CD4-positive, alpha-beta T cell (primary cell): ENCODE measurements around the gene LINGO1. TPM values are rescaled to one million over a fixed set of nuclear protein-coding genes. Genes with fewer than 3 reads are reported as not detected.

ENCODE experiments used
- ATAC-seq: fragments of 200-7000 bp; cut with Tn5 transposase; one replicate; pipeline ENCODE4 v1.10.0; 2022; ENCODE audit warnings: mild to moderate bottlenecking; ENCODE audit not compliant: poor library complexity
- CTCF ChIA-PET: fragments of 350-600 bp; sonication (Branson Sonifier 250); formaldehyde crosslinking; loops from one replicate; lab custom pipeline; 2021; ENCODE audit warnings: antibody characterized with exemption, inconsistent platforms; lab: Charles Lee
- POLR2A ChIA-PET: fragments of 350-600 bp; sonication (Branson Sonifier 250); formaldehyde crosslinking; loops from one replicate; lab custom pipeline; 2021; ENCODE audit warnings: antibody characterized with exemption, inconsistent platforms; lab: Charles Lee
- DNase-seq, 14 experiments: peaks; one replicate each; pipeline ENCODE4 v3.0.0-alpha.2; 2013 to 2020; ENCODE audit warnings: mixed read lengths in 2 of 14
- H3K27ac ChIP-seq, 2 donors: one replicate each; pipeline versions ENCODE4 v1.5.1 to v1.7.0; 2013; ENCODE audit warnings: low read length in 2 of 2, low read depth in 1 of 2, mild to moderate bottlenecking in 1 of 2
- H3K27me3 ChIP-seq, 2 experiments: 1 replicate in 1 of 2; 2 replicates in 1 of 2; pipeline versions ENCODE4 v1.6.1 to v1.7.0; 2013; ENCODE audit warnings: low read length in 2 of 2, control low read depth in 1 of 2, mild to moderate bottlenecking in 1 of 2, moderate library complexity in 1 of 2; ENCODE audit not compliant: insufficient read depth in 2 of 2, control insufficient read depth in 1 of 2
- H3K36me3 ChIP-seq: one replicate; pipeline ENCODE4 v1.6.1; 2013; ENCODE audit warnings: low read length, control low read depth; ENCODE audit not compliant: insufficient read depth
- H3K4me1 ChIP-seq: one replicate; pipeline ENCODE4 v1.6.1; 2013; ENCODE audit warnings: low read length, control low read depth; ENCODE audit not compliant: insufficient read depth
- H3K4me3 ChIP-seq: one replicate; pipeline ENCODE4 v1.5.1; 2013; ENCODE audit warnings: mild to moderate bottlenecking, low read length, moderate library complexity
- H3K9me3 ChIP-seq, 2 experiments: 1 replicate in 1 of 2; 2 replicates in 1 of 2; pipeline versions ENCODE4 v1.6.1 to v1.7.0; 2013; ENCODE audit warnings: low read length in 2 of 2, mild to moderate bottlenecking in 2 of 2, control low read depth in 1 of 2, moderate library complexity in 1 of 2; ENCODE audit not compliant: control insufficient read depth in 1 of 2, insufficient read depth in 1 of 2
- H3K27ac Mint-ChIP-seq: one replicate; pipeline ENCODE4 v1.8.0; 2020; ENCODE audit warnings: mixed read lengths
- H3K27me3 Mint-ChIP-seq: one replicate; pipeline ENCODE4 v1.8.0; 2021; ENCODE audit warnings: mixed read lengths
- H3K36me3 Mint-ChIP-seq: one replicate; pipeline ENCODE4 v1.8.0; 2021; ENCODE audit warnings: low read depth, mixed read lengths
- H3K4me1 Mint-ChIP-seq: one replicate; pipeline ENCODE4 v1.8.0; 2021; ENCODE audit warnings: low read depth, mixed read lengths
- H3K4me3 Mint-ChIP-seq: one replicate; pipeline ENCODE4 v1.8.0; 2020; ENCODE audit warnings: mild to moderate bottlenecking, mixed read lengths
- H3K9me3 Mint-ChIP-seq: one replicate; pipeline ENCODE4 v1.8.0; 2020; ENCODE audit warnings: mixed read lengths
- CTCF ChIP-seq: fragments of 200-600 bp; IDR thresholded peaks from one replicate; pipeline ENCODE4 v1.8.0; 2022; ENCODE audit warnings: antibody characterized with exemption, mild to moderate bottlenecking
- intact Hi-C, 2 experiments: fragments of 100-400 bp; cut with DNase I in 1 of 2; cut with micrococcal nuclease in 1 of 2; formaldehyde crosslinking; loops; one replicate each; pipeline versions ENCODE4 v1.15.1 to v1.9.0; 2023 to 2025; cut with DNase I, micrococcal nuclease
- total RNA-seq, 174 experiments: library from RNA in 2 of 174; stranded (reverse) in 2 of 174; gene quantifications; one replicate each; pipeline ENCODE4 v1.2.3 and lab custom pipeline; 2021 to 2026

Gene LINGO1
- total RNA-seq, 2 experiments from 2014 or later = not detected

GRCh38 chr15:77621847-77622208 is 10.9 kb downstream of the LINGO1 start:
- ATAC-seq (no peak), DNase-seq (no peak)
- POLR2A ChIA-PET = no interaction called here
- H3K27me3 ChIP-seq = no peaks in the 10 kb centered on the region
- H3K27ac ChIP-seq = no peak overlapping the region
- no peak overlapping the region for H3K4me3 ChIP-seq
- CTCF ChIA-PET = no interaction called here
- no peaks in the 10 kb centered on the region for H3K4me1 Mint-ChIP-seq
- no peaks in the 10 kb centered on the region for H3K4me1 ChIP-seq
- H3K36me3 ChIP-seq = no peaks in the 10 kb centered on the region
- intact Hi-C loops = no loop called here
- no peaks in the 10 kb centered on the region for H3K36me3 Mint-ChIP-seq
- no peaks in the 10 kb centered on the region for H3K27me3 Mint-ChIP-seq
- H3K9me3 ChIP-seq = no peaks in the 10 kb centered on the region
- TF ChIP-seq CTCF = no peak
- no peak overlapping the region for H3K4me3 Mint-ChIP-seq
- no peak overlapping the region for H3K27ac Mint-ChIP-seq
- H3K9me3 Mint-ChIP-seq = no peaks in the 10 kb centered on the region

- POLR2A ChIA-PET = no interaction called here
- Histone ChIP-seq H3K27me3 (no peaks in the 10 kb centered on the region), H3K4me3 (no peak overlapping the region), H3K36me3 (no peaks in the 10 kb centered on the region), H3K27ac (no peak overlapping the region), H3K9me3 (no peaks in the 10 kb centered on the region), H3K4me1 (no peaks in the 10 kb centered on the region)
- Mint-ChIP-seq H3K4me3 (no peak overlapping the region), H3K27me3 (no peaks in the 10 kb centered on the region), H3K4me1 (no peaks in the 10 kb centered on the region), H3K36me3 (no peaks in the 10 kb centered on the region), H3K27ac (no peak overlapping the region), H3K9me3 (no peaks in the 10 kb centered on the region)
- no peak for TF ChIP-seq CTCF
- intact Hi-C loops = no loop called here
- no peak for ATAC-seq
- CTCF ChIA-PET = no interaction called here
- DNase-seq = no peak
Measured at GRCh38 chr15:77620960-77621647, 11.6 kb downstream of the LINGO1 start.

GRCh38 chr15:77620297-77620696 is 12.4 kb downstream of the LINGO1 start:
- H3K4me3 ChIP-seq = no peak overlapping the region
- TF ChIP-seq CTCF = no peak
- H3K4me1 Mint-ChIP-seq = no peaks in the 10 kb centered on the region
- DNase-seq (no peak), ATAC-seq (no peak)
- no peaks in the 10 kb centered on the region for H3K36me3 Mint-ChIP-seq
- no peaks in the 10 kb centered on the region for H3K36me3 ChIP-seq
- H3K9me3 Mint-ChIP-seq = no peaks in the 10 kb centered on the region
- H3K4me3 Mint-ChIP-seq = no peak overlapping the region
- H3K27ac Mint-ChIP-seq = no peak overlapping the region
- ChIA-PET POLR2A (no interaction called here), CTCF (no interaction called here)
- no peaks in the 10 kb centered on the region for H3K27me3 Mint-ChIP-seq
- no peaks in the 10 kb centered on the region for H3K4me1 ChIP-seq
- H3K9me3 ChIP-seq = peaks cover 0 to 4% of the 10 kb centered on the region in 2 experiments
- no peaks in the 10 kb centered on the region for H3K27me3 ChIP-seq
- no peak overlapping the region for H3K27ac ChIP-seq
- intact Hi-C loops = no loop called here
